ENCODE results near the gene SF3B4.
A peak's percentile ranks its signal among the peaks of the same experiment; 100 is the strongest.
"Not testable (repeated sequence)": the region's sequence is repeated elsewhere in the genome, so short reads cannot be mapped to it uniquely, and the experiment has no call there.

SF3B4 gene, protein sequence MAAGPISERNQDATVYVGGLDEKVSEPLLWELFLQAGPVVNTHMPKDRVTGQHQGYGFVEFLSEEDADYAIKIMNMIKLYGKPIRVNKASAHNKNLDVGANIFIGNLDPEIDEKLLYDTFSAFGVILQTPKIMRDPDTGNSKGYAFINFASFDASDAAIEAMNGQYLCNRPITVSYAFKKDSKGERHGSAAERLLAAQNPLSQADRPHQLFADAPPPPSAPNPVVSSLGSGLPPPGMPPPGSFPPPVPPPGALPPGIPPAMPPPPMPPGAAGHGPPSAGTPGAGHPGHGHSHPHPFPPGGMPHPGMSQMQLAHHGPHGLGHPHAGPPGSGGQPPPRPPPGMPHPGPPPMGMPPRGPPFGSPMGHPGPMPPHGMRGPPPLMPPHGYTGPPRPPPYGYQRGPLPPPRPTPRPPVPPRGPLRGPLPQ

DNA sequence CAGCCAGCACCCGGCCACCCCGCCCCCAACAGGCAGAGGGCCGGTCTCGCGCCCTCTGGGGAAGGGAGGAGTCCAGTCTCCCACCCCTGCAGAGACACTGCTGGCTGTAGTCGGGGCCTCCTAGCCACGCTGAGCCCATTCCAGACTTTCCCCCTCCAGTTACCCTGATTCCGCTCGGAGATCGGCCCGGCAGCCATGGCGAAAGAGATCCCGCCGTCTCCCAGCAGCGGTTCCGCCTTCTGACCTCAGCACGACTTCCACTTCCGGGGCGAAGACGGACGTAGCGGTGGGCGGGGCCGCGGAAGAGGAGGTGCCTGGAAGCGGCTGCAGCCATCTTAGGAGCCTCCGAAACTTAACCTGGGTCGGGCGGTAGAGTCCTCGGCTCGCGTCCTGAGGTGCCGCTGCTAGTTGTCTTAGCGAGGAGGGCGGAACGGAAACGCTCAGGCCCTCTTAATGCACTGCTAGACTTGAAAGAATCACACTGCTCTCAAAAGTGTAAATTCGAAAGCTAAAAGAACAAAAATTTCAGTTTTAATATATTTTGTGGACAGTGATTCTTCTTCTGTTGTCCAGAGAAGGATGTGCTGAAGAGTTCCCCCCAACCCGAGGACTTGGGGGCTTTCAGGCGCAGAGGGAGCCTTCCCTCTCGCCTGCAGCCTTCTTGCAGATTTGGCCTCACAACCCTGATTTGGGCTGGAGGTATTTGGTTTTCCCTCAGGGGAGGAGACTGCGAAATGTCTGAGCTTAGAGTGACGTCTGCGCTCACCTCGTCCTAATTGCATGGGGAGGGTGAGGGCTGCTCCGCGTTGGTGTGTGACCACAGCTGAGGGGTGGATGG lies at the start of gene SF3B4:
Gene SF3B4 (minus strand): TSS at position 241 of the 838 bp plus-strand sequence. CDS start 44 bp downstream, at position 197.
- DNase-seq, result peak; percentile 91 to 99 (median 96)

DNA sequence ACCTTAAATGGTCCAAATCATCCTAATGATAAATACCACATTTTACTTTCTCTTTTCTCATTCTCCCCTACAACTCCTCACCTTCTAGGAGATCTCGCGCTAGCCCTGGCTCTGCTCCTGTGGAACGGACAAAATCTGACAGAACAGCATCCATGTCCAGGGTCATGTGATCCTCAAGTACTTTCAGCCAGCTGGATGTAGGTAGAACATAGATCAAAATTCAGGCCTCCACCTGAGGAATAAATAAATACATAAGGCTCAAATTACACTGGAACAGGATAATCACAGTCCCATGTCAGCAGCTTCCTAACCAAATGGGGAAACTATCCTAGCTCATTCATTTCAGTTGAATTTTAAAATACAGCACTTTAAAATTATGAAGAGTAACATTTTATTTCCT lies 49.7 kb upstream of the SF3B4 start:
- DNase-seq, result peak; percentile 19 to 94 (median 77)

DNA sequence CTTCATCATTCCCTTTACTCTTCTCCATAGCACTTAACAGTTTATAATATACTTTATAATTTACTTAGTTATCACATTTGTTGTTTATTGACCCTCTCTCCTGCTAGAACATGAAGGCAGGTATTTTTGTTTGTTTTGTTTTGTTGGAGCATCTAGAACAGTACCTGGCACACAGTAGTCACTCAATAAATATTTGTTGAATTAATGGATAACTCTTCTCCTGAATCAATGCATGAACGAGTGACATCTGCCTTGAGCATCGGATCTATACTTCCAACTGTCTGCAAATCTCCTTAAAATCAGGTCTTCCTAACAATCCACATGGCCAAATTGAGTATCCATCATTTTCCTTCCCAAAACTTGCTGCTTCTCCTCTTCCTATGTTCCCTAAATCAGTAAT lies 44.9 kb upstream of the SF3B4 start:
- no peak for DNase-seq

DNA sequence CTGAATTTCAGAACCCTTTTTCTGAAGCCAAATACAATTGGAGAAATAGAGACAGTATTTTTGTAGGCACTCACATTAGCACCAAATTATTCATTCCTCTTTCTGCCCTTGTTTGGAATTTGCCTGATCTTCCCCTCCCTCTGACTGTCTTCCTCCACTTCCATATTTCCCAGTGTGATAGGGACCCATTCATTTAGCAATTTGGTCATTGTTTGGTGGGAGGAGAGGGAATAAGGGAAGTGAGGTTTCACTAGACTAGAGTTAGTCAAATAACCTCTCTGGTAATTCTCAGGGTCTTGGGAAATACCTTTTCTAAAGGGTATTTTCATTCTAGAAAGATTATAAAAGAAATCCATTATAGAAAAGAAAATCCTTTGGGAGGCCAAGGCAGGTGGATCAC lies 40.0 kb upstream of the SF3B4 start:
- no peak for DNase-seq

DNA sequence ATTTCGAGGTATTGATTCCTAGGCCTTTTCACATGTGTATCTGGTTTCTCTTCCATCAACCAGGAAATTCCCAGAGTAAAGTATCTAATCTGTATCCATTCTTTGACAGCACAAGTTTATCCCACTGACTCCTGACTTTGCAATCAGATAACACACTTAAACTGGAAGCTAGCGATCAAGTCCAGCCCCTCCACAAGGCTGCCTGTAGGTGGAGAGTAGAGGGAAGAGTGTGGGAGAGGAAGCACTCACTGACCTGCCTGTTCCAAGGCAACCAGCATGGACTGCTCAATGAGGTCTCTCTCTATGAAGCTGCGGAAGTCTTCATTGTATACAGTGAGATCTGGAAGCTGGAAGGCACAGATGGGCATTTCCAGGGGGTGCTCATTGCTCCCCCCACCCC lies 39.4 kb upstream of the SF3B4 start:
- DNase-seq, result no peak

DNA sequence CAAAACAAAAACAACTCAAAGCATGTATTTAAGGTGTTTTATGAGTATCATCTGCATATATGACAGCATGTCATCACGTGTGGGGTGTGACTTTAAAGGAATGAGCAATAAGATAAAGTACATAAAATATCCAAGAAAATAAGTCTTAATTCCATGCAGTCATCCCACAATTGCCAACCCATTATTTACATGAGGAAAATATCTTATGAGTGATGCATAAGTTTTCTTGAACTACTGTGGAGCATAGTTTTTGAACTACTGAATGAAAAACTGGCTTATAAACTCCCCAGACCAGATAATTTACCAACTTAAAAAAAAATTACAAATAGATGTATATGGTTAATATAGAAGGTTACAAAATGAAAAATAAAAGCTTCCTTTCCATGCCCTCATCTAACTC lies 38.8 kb upstream of the SF3B4 start:
- no peak for DNase-seq

DNA sequence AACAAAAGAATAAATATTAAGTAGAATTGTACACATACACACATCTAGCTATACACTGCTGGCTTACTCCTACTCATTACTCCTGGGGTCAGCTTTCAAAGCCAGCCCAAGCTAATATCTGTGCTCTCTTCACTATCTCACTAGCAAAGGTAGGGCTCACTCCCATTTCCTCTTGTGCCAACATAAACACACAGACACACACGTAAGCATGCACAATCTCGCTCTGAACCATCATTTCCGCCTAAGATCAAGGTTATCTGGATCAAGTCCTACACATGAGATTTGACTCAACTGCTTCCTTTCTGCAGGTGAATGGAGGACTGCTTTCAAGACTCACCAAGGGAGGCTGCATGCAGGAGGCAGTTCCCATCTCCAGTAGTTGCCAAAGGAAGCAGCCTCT lies 37.8 kb upstream of the SF3B4 start:
- no peak for DNase-seq

DNA sequence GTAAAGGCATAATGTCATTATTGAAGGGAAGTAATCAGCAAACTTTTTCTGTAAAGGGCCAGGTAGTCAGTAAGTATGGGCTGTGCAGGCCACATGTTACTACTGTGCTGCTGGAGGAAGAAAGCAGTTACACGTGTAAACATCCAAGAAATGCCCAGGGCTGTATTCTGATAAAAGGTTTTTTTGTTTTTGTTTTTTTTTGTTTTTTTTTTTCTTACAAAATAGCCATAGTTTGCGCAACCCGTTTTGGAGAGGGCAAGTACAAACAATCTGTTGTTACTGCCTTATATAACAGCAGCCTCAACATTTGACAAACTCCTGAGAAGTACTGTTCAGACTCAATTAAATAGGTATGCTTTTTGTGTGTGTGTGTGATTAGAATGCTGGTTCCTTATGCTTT lies 35.8 kb upstream of the SF3B4 start:
- no peak for DNase-seq

DNA sequence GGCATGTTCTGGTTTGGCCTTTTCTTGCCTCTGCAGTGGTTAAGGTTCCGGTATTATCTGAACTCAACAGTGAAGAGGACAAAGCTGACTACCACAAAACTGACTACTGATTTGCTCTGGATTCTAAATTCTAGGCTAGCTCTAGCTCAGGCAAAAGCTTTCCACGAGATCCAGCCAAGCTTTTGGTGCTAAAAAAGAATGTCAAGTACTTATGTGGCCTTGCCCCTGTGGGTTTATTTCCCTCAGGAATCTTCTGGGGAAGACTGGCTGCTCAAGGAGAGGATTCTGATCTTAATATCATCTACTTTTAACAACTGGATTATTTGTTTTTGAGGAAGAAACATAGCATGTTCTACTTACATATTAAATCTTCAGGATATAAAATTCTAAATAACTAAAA lies 35.1 kb upstream of the SF3B4 start:
- DNase-seq, result no peak

DNA sequence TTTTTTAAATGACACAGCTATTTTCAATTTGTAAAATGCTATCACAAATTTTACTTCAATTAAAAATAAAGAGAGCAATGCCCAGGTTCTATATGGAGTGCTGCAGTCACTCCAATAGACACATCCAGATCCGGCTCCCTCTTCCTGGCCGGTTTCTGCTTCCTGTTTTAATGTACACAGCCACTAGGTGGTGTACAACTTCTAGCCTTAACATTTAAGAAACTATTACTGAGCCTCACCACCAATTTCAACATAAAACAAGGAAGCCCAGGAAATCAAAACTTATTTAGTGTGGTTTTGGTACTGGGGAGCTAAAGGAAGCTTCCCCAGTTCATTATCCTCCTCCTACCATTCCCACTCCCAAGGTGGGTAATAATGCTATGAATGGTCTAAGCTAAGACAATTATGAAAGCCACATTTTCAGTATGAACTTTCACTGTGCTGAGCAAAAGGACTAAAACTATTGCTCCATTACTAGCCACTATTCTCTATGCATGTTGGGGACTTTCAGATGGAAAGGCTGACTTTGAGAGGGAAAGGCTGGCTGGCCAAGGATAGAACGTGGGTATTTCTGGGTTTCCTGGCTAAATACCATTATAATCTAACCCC lies 34.5 kb upstream of the SF3B4 start:
- DNase-seq, result peak; percentile 62 to 85 (median 79)

DNA sequence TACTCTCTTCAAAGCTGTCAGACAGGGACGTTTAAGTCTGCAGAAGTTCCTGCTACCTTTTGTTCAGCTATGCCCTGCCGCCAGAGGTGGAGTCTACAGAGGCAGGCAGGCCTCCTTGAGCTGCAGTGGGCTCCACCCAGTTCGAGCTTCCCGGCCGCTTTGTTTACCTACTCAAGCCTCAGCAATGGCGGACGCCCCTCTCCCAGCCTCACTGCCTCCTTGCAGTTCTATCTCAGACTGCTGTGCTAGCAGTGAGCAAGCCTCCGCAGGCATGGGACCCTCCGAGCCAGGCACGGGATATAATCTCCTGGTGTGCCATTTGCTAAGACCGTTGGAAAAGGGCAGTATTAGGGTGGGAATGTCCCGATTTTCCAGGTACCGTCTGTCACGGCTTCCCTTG lies 29.9 kb upstream of the SF3B4 start:
- not testable (repeated sequence) for DNase-seq

DNA sequence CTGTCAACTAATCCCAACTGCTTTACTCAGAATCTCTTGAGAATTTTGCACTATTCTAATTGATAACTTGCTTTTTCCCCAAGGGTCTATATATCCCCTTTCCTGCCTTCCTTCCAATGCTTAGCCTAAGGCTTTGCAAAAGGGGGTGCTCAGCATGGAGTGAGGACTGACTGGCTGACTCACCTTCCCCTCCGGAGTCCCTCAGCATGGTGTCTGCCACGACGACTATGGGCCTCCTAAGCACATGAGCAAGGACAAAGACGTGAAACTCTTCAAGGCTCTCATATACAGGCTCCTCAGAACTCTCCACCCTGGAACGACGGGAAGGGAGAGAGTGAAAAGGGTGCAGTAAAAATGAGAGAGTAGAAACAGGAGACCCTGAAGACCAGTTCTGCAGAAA lies 22.3 kb upstream of the SF3B4 start:
- no peak for DNase-seq

DNA sequence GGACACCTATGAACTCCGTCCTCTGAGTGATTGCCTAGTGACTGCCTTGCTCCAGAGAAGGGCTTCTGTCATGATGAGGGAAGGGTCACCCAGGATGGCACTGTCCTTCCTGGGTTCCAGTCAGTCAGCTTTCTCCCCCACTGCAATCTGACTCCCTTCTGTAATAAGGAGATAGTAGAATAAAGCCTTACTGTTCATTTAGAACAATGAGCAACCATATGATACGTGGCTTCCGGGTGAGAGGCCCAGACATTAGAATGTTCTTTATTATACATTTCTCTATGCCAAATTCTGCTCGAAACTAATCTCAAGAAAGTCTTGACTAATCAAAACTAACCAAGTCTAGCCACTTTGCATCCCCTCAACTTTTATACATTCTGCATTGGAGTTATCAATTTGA lies 17.6 kb upstream of the SF3B4 start:
- no peak for DNase-seq

DNA sequence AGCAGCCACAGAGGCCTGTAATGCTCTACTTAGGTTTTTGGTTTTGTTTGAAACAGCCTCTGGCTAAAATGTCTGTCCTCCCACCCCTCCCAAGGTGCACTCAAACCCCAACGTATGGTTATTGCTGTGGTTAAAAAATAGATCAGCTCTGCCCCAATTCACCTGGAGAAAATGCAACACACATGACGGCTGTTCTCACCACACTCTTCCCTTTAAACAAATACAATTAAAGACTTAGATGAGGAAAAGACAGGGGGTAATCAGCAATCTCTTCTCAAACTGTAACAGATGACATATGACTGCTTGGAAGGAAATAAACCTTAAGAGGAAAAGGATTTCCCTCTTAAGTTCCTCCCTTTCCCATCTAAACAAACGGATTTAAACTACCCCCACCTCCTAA lies 15.3 kb upstream of the SF3B4 start:
- no peak for DNase-seq

DNA sequence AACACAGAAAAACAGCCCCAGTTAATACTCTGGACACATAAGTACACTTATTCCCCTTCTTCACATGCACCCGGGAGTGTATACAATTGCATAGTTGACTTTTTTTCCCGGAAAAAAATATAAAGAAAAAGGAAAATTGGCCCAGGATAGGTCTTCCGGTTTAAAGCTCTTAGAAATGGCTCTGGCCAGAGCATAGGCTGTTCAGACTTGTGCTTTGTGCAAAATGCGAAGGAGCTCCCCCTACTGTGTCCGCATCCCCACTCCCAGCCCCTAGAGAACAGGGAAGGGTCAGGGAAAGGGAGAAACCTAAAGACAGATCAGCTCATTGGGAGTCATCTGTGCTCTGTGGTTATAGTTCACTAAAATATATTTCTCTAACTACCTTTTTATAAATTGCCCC lies 14.6 kb upstream of the SF3B4 start:
- peak in 2 of 3 experiments; percentile 11 to 39 for DNase-seq

DNA sequence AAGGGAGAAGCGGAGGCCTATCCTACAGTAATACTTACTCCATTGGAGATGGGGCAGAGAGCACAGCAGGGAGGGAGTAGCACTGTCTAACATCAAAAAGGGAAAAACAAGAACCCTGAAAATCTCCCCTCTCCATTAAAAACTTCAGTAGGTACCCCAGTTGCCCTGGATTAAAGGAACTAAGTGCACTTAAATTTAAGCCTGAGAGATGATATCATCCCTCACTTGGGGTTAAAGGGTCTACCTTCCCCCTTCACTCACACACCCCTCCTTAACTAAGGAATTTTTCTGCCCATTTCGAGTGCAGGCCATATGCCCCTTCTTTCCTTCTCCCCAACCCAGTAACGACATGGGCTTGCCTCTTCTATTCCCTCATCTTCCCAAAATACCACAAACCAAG lies 12.8 kb upstream of the SF3B4 start:
- DNase-seq, result no peak

DNA sequence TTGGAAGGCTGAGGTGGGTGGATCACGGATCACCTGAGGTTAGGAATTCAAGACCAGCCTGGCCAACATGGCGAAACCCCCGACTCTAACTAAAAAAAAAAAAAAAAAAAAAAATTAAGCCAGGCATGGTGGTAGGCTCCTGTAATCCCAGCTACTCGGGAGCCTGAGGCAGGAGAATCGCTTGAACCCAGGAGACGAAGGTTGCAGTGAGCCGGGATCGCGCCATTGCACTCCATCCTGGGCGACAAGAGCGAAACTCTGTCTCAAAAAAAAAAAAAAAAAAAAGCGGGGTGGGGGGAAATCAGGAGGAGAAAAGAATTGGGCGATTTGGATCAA lies 11.0 kb upstream of the SF3B4 start:
- DNase-seq, result not testable (repeated sequence)

DNA sequence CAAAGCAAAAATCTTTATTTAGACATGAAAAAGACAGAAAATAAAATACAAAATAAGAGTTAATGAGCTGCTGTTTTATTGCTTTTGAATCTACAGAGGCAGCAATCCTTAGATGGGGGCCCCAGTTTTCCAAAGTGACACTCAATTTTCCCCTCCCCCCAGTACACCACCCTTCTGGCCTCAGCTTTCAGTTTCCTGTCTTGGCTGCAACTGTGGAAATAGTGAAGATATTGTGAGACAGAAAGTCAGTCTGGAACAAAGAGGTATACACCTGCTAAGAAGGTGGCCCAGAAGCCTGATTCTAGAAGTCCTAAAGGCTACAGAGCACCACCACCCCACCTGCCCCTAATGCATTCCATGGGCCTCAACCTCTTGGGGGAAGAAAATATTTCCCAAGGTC lies 10.2 kb upstream of the SF3B4 start:
- no peak for DNase-seq

DNA sequence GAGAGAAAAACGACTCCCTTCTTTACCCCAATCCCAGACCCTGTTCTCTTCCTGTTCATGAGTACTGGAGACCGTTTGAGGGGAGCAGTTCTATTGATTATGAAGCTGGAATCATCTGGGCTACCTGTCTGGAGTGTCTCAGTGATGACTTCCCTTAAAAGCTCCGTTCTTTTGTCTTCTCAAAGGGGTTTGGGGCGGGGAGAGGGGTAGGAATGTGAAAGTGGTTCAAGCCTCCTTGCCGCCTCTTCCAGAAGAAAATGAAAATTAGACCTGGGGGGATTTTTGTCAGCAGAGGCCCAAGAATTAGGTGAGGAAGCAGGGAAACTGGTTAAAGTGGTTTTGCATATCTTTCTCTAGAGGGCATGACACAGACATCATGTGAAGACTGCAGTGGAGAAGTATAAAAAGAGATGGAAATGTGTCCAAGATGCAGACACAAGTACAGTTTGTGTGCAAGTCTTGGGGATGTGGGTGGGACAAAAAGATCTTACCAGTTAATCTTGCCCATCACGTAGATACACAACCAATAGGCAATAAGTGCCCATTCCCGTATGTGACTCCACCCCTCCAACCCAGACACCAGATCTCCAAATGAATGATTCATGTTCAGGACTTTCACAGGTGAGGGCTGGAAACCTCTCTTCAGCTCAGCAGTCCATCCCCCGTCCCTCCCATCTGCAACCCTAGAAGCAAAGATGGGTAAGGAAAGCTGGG lies 9.5 kb upstream of the SF3B4 start:
- DNase-seq, result peak in 1 of 3 experiments; percentile 86

DNA sequence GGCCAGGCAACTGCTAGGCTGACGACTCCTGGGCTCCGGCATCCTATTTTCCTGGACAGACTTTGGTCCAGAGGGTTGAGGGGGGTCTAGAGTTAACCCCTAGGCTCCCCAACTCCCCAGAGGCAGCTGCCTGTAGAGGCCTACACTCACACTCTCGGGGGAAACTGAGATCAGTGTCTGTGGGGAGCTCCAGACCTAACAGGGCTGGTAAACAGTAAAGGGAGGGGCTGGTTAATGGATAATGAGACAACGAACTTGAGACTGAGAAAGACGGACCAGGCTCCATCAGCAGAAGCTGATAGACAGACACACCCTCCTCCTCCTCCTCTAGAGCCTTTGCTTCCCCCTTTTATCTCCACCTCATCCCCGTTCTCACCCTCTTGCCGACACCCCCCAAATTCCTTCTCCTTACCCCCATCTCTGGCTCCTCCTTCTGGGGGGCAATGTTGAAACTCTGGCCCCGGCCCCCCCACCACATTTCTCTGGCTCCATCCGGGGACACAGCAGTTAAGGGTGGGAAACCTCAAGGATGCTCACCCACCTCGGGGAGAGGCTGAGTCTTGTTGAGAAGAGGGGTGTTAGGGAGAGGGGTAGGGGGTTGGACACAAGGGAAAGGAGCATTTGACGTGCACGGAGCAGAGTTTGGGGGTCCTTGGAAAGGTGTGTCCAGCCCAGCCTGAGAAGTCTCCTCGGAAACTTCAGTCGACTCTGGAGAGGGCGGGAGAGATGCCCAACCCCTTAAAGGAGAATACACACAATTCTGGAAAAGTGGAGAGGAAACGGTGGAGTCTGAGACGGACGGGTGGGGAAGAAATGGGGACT lies 8.8 kb upstream of the SF3B4 start, which contains the start of gene MTMR11:
Gene MTMR11 (minus strand): TSS at position 710 of the 822 bp plus-strand sequence. CDS start 232 bp downstream, at position 478.
- peak in 1 of 3 experiments; percentile 55 for DNase-seq

DNA sequence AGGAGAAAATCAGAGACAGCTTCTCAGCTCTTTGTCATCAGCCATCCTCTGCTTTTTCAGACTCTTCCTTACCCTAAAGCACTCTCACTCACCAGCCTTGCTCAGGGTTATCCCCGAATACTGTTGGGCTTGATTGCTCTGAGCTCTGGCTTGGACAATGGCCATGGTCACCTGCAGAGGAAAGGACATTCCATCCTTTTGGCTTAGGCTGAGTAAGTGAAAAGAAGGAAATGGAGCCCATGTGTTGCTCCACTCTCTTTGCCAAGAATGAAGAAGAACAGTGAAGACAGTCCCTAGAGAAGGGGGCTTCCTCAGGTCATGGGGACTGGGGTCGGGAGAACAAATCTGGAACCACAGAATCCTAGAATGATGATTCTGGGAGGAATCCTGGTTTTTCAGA lies 6.8 kb upstream of the SF3B4 start:
- no peak for DNase-seq

DNA sequence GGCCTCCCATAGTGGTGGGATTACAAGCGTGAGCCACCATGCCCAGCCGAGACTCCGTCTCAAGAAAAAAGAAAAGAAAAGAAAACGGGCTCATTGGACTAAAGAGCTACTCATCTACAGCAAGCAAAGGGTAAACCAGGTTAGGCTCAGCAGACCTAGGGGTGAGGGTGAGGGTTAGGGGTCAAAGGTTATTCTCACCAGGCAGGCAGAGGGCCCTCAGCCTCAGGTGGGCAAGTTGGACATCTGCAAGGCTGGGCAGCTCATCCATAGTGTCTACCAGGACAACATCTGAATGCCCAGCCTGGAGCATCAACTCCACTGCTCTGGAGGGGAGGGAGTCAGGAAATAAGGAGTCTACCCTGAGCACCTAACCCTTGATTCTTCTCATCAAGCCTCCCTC lies 5.6 kb upstream of the SF3B4 start:
- no peak for DNase-seq
